AG09319 (cell line): ENCODE data around the gene HMSD.

Experiments used
- DNase-seq: peaks from one replicate; pipeline ENCODE4 v3.0.0-alpha.2; 2010; ENCODE audit warnings: low read depth; ENCODE audit errors: extremely low read depth
- TF ChIP-seq, protein P1 (sequence below): IDR thresholded peaks from 2 replicates; pipeline ENCODE4 v1.5.1; 2011; ENCODE audit warnings: low read depth, mild to moderate bottlenecking, inconsistent platforms, low read length, moderate library complexity

The HMSD gene

GRCh38 chr18:63970809-63971205 lies 21.7 kb downstream of the HMSD start:
- TF ChIP-seq, protein P1, sequence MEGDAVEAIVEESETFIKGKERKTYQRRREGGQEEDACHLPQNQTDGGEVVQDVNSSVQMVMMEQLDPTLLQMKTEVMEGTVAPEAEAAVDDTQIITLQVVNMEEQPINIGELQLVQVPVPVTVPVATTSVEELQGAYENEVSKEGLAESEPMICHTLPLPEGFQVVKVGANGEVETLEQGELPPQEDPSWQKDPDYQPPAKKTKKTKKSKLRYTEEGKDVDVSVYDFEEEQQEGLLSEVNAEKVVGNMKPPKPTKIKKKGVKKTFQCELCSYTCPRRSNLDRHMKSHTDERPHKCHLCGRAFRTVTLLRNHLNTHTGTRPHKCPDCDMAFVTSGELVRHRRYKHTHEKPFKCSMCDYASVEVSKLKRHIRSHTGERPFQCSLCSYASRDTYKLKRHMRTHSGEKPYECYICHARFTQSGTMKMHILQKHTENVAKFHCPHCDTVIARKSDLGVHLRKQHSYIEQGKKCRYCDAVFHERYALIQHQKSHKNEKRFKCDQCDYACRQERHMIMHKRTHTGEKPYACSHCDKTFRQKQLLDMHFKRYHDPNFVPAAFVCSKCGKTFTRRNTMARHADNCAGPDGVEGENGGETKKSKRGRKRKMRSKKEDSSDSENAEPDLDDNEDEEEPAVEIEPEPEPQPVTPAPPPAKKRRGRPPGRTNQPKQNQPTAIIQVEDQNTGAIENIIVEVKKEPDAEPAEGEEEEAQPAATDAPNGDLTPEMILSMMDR = no peak
- no peak for DNase-seq

- no peak for DNase-seq
- TF ChIP-seq, protein P1 = no peak
These were observed 22.4 kb downstream of the HMSD start for GRCh38 chr18:63971320-63972001.

DNA sequence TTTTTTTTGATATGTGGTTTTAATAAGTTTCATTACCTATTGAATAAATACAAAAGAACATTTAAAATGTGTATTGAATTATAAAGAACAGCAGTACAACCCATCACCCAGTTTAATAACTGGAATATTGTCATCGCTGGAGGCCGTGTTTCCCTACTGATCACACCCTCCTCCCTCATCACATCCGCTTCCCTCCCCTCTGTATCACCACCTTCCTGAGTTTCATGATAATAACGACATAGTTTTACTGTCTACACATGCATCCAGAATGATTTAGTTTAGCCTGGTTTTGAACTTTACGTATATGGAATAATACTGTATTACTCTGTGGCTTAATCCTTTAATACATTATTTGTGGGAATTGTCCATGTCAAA lies 22.9 kb downstream of the HMSD start:
- DNase-seq = no peak
- TF ChIP-seq, protein P1 = no peak

DNA sequence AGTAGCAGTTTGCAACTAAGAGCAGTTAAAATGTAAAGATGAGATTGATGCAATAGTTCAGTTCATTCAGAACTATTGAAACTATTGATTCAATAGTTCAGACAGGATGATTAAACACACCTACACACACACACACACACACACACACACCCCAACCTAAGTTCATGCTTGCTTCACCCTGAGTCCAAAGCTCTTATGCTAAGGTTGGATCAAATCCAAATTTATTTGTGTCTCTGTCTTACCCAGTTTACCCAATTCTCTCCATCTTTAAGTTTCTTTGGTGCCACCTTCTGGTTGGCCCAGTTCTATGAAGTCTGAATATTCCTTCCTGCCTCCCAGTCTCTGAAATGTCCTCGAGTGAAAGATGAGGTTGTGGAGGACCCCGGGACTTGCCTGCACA lies 25.9 kb downstream of the HMSD start:
- TF ChIP-seq, protein P1 = peak; percentile 29
- DNase-seq = no peak

- TF ChIP-seq, protein P1 = no peak
- no peak for DNase-seq
These were observed 26.5 kb downstream of the HMSD start for GRCh38 chr18:63975628-63976027.

GRCh38 chr18:63977040-63977439 lies 27.9 kb downstream of the HMSD start:
- TF ChIP-seq, protein P1 = no peak
- DNase-seq = no peak

- DNase-seq = peak; percentile 22
- TF ChIP-seq, protein P1 = peak; percentile 93
These were observed 30.4 kb downstream of the HMSD start for GRCh38 chr18:63979409-63979920.
